Measurements from ENCODE around the gene OPN3.

OPN3 gene

GRCh38 chr1:241637046-241637590 lies 3.1 kb downstream of the OPN3 start:
- H3K27me3 ChIP-seq (ENCODE audit: insufficient read depth, low read length, poor library complexity), result no peaks in the 10 kb centered on the region
- peaks cover 44% of the 10 kb centered on the region for H3K4me1 ChIP-seq (ENCODE audit: insufficient read depth, low read length)
- H4K20me1 ChIP-seq (ENCODE audit: insufficient read depth, low read length), result peaks cover 5% of the 10 kb centered on the region; the same call in 1 of the 2 replicates
- peak overlapping the region in 1 of 2 experiments; percentile 100; a peak in 2 of 4 replicates for H3K4me3 ChIP-seq (ENCODE audit: low read depth in 1 of 2, low read length in 2 of 2)
- peaks cover 60% of the 10 kb centered on the region for H3K79me2 ChIP-seq (ENCODE audit: insufficient read depth, low read length)
- H3K4me2 ChIP-seq (ENCODE audit: insufficient read depth, low read length), result peak overlapping the region; percentile 94
- no peak for DNase-seq
- H2AFZ ChIP-seq (ENCODE audit: low read depth, low read length), result no peak overlapping the region
- H3K27ac ChIP-seq (ENCODE audit: low read length), result no peak overlapping the region
- no peak for ATAC-seq (ENCODE audit: insufficient read depth, low read depth)
- no peaks in the 10 kb centered on the region for H3K9me3 ChIP-seq (ENCODE audit: insufficient read depth, low read length, severe bottlenecking)
- H3K9ac ChIP-seq (ENCODE audit: low read depth, low read length), result no peak overlapping the region
- TF ChIP-seq CTCF (IDR thresholded peaks at IDR 0.05; ENCODE audit: borderline replicate concordance, extremely low read depth, low read length, poor library complexity, severe bottlenecking) (no peak), EZH2 (IDR thresholded peaks at IDR 0.05; ENCODE audit: borderline replicate concordance, low read depth, low read length, severe bottlenecking) (no peak)
- peaks cover 44% of the 10 kb centered on the region for H3K36me3 ChIP-seq (ENCODE audit: insufficient read depth, low read length)

GRCh38 chr1:241636291-241636690 lies 3.9 kb downstream of the OPN3 start:
- Histone ChIP-seq H3K9ac (ENCODE audit: low read depth, low read length) (no peak overlapping the region), H3K79me2 (ENCODE audit: insufficient read depth, low read length) (peaks cover 60% of the 10 kb centered on the region), H3K9me3 (ENCODE audit: insufficient read depth, low read length, severe bottlenecking) (no peaks in the 10 kb centered on the region), H3K27ac (ENCODE audit: low read length) (no peak overlapping the region), H3K4me1 (ENCODE audit: insufficient read depth, low read length) (peaks cover 44% of the 10 kb centered on the region), H2AFZ (ENCODE audit: low read depth, low read length) (no peak overlapping the region), H3K4me2 (ENCODE audit: insufficient read depth, low read length) (peak overlapping the region; percentile 94; the same call in 1 of the 2 replicates), H3K36me3 (ENCODE audit: insufficient read depth, low read length) (peaks cover 47% of the 10 kb centered on the region), H3K27me3 (ENCODE audit: insufficient read depth, low read length, poor library complexity) (no peaks in the 10 kb centered on the region), H4K20me1 (ENCODE audit: insufficient read depth, low read length) (peaks cover 6% of the 10 kb centered on the region; the same call in 1 of the 2 replicates), H3K4me3 (ENCODE audit: low read depth in 1 of 2, low read length in 2 of 2) (no peak overlapping the region)
- DNase-seq (no peak), ATAC-seq (ENCODE audit: insufficient read depth, low read depth) (no peak)
- no peak for TF ChIP-seq CTCF (IDR thresholded peaks at IDR 0.05; ENCODE audit: borderline replicate concordance, extremely low read depth, low read length, poor library complexity, severe bottlenecking)
- TF ChIP-seq EZH2 (IDR thresholded peaks at IDR 0.05; ENCODE audit: borderline replicate concordance, low read depth, low read length, severe bottlenecking), result no peak

- Histone ChIP-seq H3K9ac (ENCODE audit: low read depth, low read length) (no peak overlapping the region), H2AFZ (ENCODE audit: low read depth, low read length) (no peak overlapping the region), H3K4me1 (ENCODE audit: insufficient read depth, low read length) (peaks cover 41% of the 10 kb centered on the region), H3K9me3 (ENCODE audit: insufficient read depth, low read length, severe bottlenecking) (no peaks in the 10 kb centered on the region), H3K27ac (ENCODE audit: low read length) (no peak overlapping the region), H3K4me3 (ENCODE audit: low read depth in 1 of 2, low read length in 2 of 2) (no peak overlapping the region), H3K36me3 (ENCODE audit: insufficient read depth, low read length) (peaks cover 47% of the 10 kb centered on the region), H4K20me1 (ENCODE audit: insufficient read depth, low read length) (peaks cover 6% of the 10 kb centered on the region; the same call in 1 of the 2 replicates), H3K4me2 (ENCODE audit: insufficient read depth, low read length) (no peak overlapping the region), H3K27me3 (ENCODE audit: insufficient read depth, low read length, poor library complexity) (no peaks in the 10 kb centered on the region), H3K79me2 (ENCODE audit: insufficient read depth, low read length) (peaks cover 60% of the 10 kb centered on the region)
- TF ChIP-seq EZH2 (IDR thresholded peaks at IDR 0.05; ENCODE audit: borderline replicate concordance, low read depth, low read length, severe bottlenecking), result no peak
- no peak for TF ChIP-seq CTCF (IDR thresholded peaks at IDR 0.05; ENCODE audit: borderline replicate concordance, extremely low read depth, low read length, poor library complexity, severe bottlenecking)
- ATAC-seq (ENCODE audit: insufficient read depth, low read depth), result no peak
- DNase-seq, result no peak
These were observed 4.5 kb downstream of the OPN3 start for GRCh38 chr1:241635556-241636152.
